ENCODE data around the gene SPNS3.

Gene SPNS3

GRCh38 chr17:4426499-4427208 is 7.1 kb upstream of the SPNS3 start:
- no peak for DNase-seq (ENCODE audit: low spot score)

- DNase-seq (ENCODE audit: low spot score) = no peak
These were observed 6.2 kb upstream of the SPNS3 start for GRCh38 chr17:4427505-4427904.

- no peak for DNase-seq (ENCODE audit: low spot score)
These were observed 2.6 kb downstream of the SPNS3 start for GRCh38 chr17:4436381-4436780.

GRCh38 chr17:4436846-4437245 is 3.1 kb downstream of the SPNS3 start:
- DNase-seq (ENCODE audit: low spot score) = no peak

GRCh38 chr17:4438162-4438944 is 4.6 kb downstream of the SPNS3 start:
- DNase-seq (ENCODE audit: low spot score) = no peak

GRCh38 chr17:4440021-4440420 is 6.3 kb downstream of the SPNS3 start:
- no peak for DNase-seq (ENCODE audit: low spot score)

GRCh38 chr17:4440690-4441686 is 7.2 kb downstream of the SPNS3 start:
- DNase-seq (ENCODE audit: low spot score) = no peak

GRCh38 chr17:4442582-4442981 is 8.8 kb downstream of the SPNS3 start:
- DNase-seq (ENCODE audit: low spot score) = no peak

- DNase-seq (ENCODE audit: low spot score) = no peak
These were observed 9.7 kb downstream of the SPNS3 start for GRCh38 chr17:4443476-4443875.

GRCh38 chr17:4444782-4445473 is 11.2 kb downstream of the SPNS3 start:
- DNase-seq (ENCODE audit: low spot score) = no peak

GRCh38 chr17:4445731-4446130 is 12.0 kb downstream of the SPNS3 start:
- DNase-seq (ENCODE audit: low spot score) = no peak

- DNase-seq (ENCODE audit: low spot score) = no peak
These were observed 12.8 kb downstream of the SPNS3 start for GRCh38 chr17:4446326-4447071.

- DNase-seq (ENCODE audit: low spot score) = peak; percentile 40
These were observed 14.6 kb downstream of the SPNS3 start for GRCh38 chr17:4448197-4448980.

- peak; percentile 16 for DNase-seq (ENCODE audit: low spot score)
These were observed 16.0 kb downstream of the SPNS3 start for GRCh38 chr17:4449736-4450135.

- no peak for DNase-seq (ENCODE audit: low spot score)
These were observed 17.1 kb downstream of the SPNS3 start for GRCh38 chr17:4450710-4451316.

- no peak for DNase-seq (ENCODE audit: low spot score)
These were observed 20.3 kb downstream of the SPNS3 start for GRCh38 chr17:4453812-4454591.

GRCh38 chr17:4460661-4461060 is 26.9 kb downstream of the SPNS3 start:
- DNase-seq (ENCODE audit: low spot score) = no peak

- no peak for DNase-seq (ENCODE audit: low spot score)
These were observed 30.2 kb downstream of the SPNS3 start for GRCh38 chr17:4463818-4464476.

Measured in AG08395 (cell line).